Natural killer cell (primary cell): ENCODE data around the gene REG1A. TPM values are rescaled to one million over a fixed set of nuclear protein-coding genes. Genes with fewer than 3 reads are reported as not detected.

ENCODE experiments used
- ATAC-seq, 3 donors: fragments of 150-1000 bp in 2 of 3; fragments of 200-7000 bp in 1 of 3; cut with Tn5 transposase; 1 replicate in 1 of 3; 2 replicates in 2 of 3; pipeline ENCODE4 v1.10.0; 2021; ENCODE audit warnings: mild to moderate bottlenecking in 2 of 3, moderate library complexity in 2 of 3
- DNase-seq, 2 donors: peaks; one replicate each; pipeline versions ENCODE4 v3.0.0 to v3.0.0-alpha.2; 2013 to 2021; ENCODE audit warnings: mixed read lengths in 1 of 2
- H3K27ac ChIP-seq: one replicate; pipeline ENCODE4 v1.5.1; 2013; ENCODE audit warnings: mild to moderate bottlenecking, low read length
- H3K27me3 ChIP-seq: one replicate; pipeline ENCODE4 v1.6.1; 2013; ENCODE audit warnings: low read length; ENCODE audit not compliant: control insufficient read depth, insufficient read depth
- H3K36me3 ChIP-seq: one replicate; pipeline ENCODE4 v1.6.1; 2013; ENCODE audit warnings: low read length; ENCODE audit not compliant: control insufficient read depth, insufficient read depth
- H3K4me1 ChIP-seq: one replicate; pipeline ENCODE4 v1.6.1; 2013; ENCODE audit warnings: low read length; ENCODE audit not compliant: control insufficient read depth, insufficient read depth
- H3K4me3 ChIP-seq: one replicate; pipeline ENCODE4 v1.5.1; 2013; ENCODE audit warnings: low read length
- H3K9me3 ChIP-seq: one replicate; pipeline ENCODE4 v1.6.1; 2013; ENCODE audit warnings: low read length; ENCODE audit not compliant: control insufficient read depth, insufficient read depth
- H3K27ac Mint-ChIP-seq, 2 donors: one replicate each; pipeline ENCODE4 v1.8.0; 2022; ENCODE audit warnings: mild to moderate bottlenecking in 2 of 2, mixed read lengths in 2 of 2, moderate library complexity in 1 of 2
- H3K27me3 Mint-ChIP-seq, 2 donors: one replicate each; pipeline ENCODE4 v1.8.0; 2022; ENCODE audit warnings: low read depth in 2 of 2, mixed read lengths in 2 of 2
- H3K36me3 Mint-ChIP-seq: one replicate; pipeline ENCODE4 v1.8.0; 2022; ENCODE audit warnings: mixed read lengths
- H3K4me1 Mint-ChIP-seq, 2 donors: one replicate each; pipeline ENCODE4 v1.8.0; 2022; ENCODE audit warnings: mixed read lengths in 2 of 2
- H3K4me3 Mint-ChIP-seq: one replicate; pipeline ENCODE4 v1.8.0; 2022; ENCODE audit warnings: mild to moderate bottlenecking, moderate library complexity, mixed read lengths
- H3K9me3 Mint-ChIP-seq, 2 donors: one replicate each; pipeline ENCODE4 v1.8.0; 2022; ENCODE audit warnings: mixed read lengths in 2 of 2
- whole genome bisulfite sequencing: methylation state at CpG from one replicate; pipeline ENCODE4 v1.1.7; 2013; ENCODE audit warnings: missing lambda C conversion rate; ENCODE audit not compliant: insufficient coverage; 5-methylcytosine and 5-hydroxymethylcytosine counted together
- intact Hi-C: fragments of 100-400 bp; cut with micrococcal nuclease; formaldehyde crosslinking; loops from one replicate; pipeline ENCODE4 v1.14.2; 2022
- total RNA-seq, 4 donors: library from RNA; stranded (reverse); fragments of 120-200 nt in 1 of 4; gene quantifications; one replicate each; pipeline versions ENCODE4 v1.2.3 to v1.2.4, GENCODE V29; 2013 to 2022
- TF ChIP-seq, protein P1 (sequence below): fragments of 200-600 bp; IDR thresholded peaks from one replicate; pipeline ENCODE4 v1.8.0; 2022; ENCODE audit warnings: antibody characterized with exemption

REG1A gene
- total RNA-seq, 3 donors from 2014 or later (not counting 1 experiment from before 2014, with no cell fraction given): not detected

DNA sequence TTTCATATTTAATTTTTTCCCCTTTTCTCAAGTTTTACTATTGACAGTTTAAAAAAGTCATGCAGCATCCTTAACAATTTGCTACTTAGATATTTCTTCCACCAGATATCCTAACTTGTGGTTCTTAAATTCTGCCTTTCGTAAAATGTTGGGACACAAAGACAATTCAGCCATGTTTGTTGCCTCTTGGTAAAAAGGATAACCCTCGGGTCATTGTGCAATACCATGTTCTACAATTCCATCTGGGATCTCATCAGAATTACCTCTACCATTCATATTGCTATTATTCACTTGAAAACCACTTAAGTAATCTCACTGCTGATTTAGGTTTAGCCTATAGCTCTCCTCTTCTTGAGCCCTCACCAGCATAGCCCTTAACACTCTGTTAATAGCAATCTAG, 19.3 kb upstream of the REG1A start:
- Histone ChIP-seq H3K4me1 (no peaks in the 10 kb centered on the region), H3K9me3 (peaks cover 7% of the 10 kb centered on the region), H3K27me3 (no peaks in the 10 kb centered on the region), H3K36me3 (no peaks in the 10 kb centered on the region), H3K4me3 (no peak overlapping the region), H3K27ac (no peak overlapping the region)
- Mint-ChIP-seq H3K27ac (no peak overlapping the region), H3K27me3 (no peaks in the 10 kb centered on the region), H3K36me3 (peaks cover 8% of the 10 kb centered on the region), H3K4me1 (no peaks in the 10 kb centered on the region), H3K4me3 (no peak overlapping the region), H3K9me3 (peaks cover 13 to 15% of the 10 kb centered on the region in 2 donors)
- TF ChIP-seq, protein P1, sequence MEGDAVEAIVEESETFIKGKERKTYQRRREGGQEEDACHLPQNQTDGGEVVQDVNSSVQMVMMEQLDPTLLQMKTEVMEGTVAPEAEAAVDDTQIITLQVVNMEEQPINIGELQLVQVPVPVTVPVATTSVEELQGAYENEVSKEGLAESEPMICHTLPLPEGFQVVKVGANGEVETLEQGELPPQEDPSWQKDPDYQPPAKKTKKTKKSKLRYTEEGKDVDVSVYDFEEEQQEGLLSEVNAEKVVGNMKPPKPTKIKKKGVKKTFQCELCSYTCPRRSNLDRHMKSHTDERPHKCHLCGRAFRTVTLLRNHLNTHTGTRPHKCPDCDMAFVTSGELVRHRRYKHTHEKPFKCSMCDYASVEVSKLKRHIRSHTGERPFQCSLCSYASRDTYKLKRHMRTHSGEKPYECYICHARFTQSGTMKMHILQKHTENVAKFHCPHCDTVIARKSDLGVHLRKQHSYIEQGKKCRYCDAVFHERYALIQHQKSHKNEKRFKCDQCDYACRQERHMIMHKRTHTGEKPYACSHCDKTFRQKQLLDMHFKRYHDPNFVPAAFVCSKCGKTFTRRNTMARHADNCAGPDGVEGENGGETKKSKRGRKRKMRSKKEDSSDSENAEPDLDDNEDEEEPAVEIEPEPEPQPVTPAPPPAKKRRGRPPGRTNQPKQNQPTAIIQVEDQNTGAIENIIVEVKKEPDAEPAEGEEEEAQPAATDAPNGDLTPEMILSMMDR: no peak
- no peak for DNase-seq
- ATAC-seq: no peak
- 76% methylated on average over 2 of the region's 2 CpGs for WGBS
- intact Hi-C loops: no loop called here

DNA sequence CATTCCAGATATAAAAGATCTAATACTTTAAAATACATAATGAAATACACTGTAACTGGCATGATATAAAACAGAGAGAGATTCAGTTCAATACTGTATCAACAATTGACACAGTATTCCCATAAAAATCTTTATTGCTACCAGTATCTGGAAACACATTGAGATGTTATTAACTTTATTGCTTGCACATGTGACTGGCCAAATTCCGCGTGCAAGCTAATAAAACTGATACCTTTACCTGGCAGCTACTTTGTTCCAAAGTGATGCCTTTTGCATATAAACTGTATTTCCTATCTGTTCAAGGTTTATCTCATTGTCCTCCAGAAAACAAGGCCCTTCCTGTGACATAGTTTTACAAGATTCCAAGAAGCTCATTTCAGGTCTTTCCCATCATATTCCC, 17.1 kb upstream of the REG1A start:
- Mint-ChIP-seq H3K4me1 (no peaks in the 10 kb centered on the region), H3K27ac (no peak overlapping the region), H3K9me3 (peaks cover 6 to 7% of the 10 kb centered on the region in 2 donors), H3K27me3 (no peaks in the 10 kb centered on the region), H3K4me3 (no peak overlapping the region), H3K36me3 (peaks cover 8% of the 10 kb centered on the region)
- DNase-seq: no peak
- Histone ChIP-seq H3K27ac (no peak overlapping the region), H3K9me3 (no peaks in the 10 kb centered on the region), H3K4me3 (no peak overlapping the region), H3K4me1 (no peaks in the 10 kb centered on the region), H3K36me3 (no peaks in the 10 kb centered on the region), H3K27me3 (no peaks in the 10 kb centered on the region)
- 87% methylated on average over 2 of the region's 2 CpGs for WGBS
- TF ChIP-seq, protein P1: no peak
- intact Hi-C loops: no loop called here
- ATAC-seq: no peak

DNA sequence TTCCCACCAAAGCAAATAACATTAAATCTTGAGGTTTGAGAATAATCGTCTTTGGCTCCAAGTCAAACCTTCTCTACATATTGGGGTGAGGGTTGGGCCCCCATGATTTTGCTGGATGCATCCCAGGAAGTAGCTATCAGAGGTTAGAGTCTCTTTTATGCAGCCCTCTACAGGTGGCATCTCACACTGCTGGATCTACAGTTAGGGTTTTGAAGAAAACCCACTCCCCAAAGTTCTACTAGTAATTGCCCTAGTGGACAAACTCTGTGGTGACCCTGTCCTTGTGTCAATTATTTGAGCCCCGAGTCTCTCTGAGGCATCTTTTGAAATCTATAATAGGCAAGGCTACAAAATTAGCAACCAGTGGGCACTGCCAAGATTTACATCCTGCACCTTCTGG, 15.0 kb upstream of the REG1A start:
- TF ChIP-seq, protein P1: no peak
- Histone ChIP-seq H3K36me3 (no peaks in the 10 kb centered on the region), H3K27ac (no peak overlapping the region), H3K4me1 (no peaks in the 10 kb centered on the region), H3K27me3 (no peaks in the 10 kb centered on the region), H3K4me3 (no peak overlapping the region), H3K9me3 (no peaks in the 10 kb centered on the region)
- no peaks in the 10 kb centered on the region for H3K4me1 Mint-ChIP-seq
- H3K9me3 Mint-ChIP-seq: peaks cover 4 to 6% of the 10 kb centered on the region in 2 donors
- ATAC-seq (no peak), DNase-seq (no peak)
- no peak overlapping the region for H3K27ac Mint-ChIP-seq
- WGBS: 100% methylated on average over 1 of the region's 2 CpGs
- no peak overlapping the region for H3K4me3 Mint-ChIP-seq
- H3K36me3 Mint-ChIP-seq: peaks cover 8% of the 10 kb centered on the region
- H3K27me3 Mint-ChIP-seq: no peaks in the 10 kb centered on the region
- intact Hi-C loops: no loop called here

GRCh38 chr2:79112269-79112668, 8.0 kb upstream of the REG1A start:
- Mint-ChIP-seq H3K27me3 (no peaks in the 10 kb centered on the region), H3K27ac (no peak overlapping the region), H3K4me3 (no peak overlapping the region), H3K4me1 (no peaks in the 10 kb centered on the region), H3K9me3 (peaks cover 4 to 21% of the 10 kb centered on the region in 2 donors), H3K36me3 (no peaks in the 10 kb centered on the region)
- ATAC-seq (no peak), DNase-seq (no peak)
- H3K27ac ChIP-seq: no peak overlapping the region
- no peaks in the 10 kb centered on the region for H3K27me3 ChIP-seq
- intact Hi-C loops: no loop called here
- TF ChIP-seq, protein P1: no peak
- H3K4me1 ChIP-seq: no peaks in the 10 kb centered on the region
- no peaks in the 10 kb centered on the region for H3K36me3 ChIP-seq
- H3K4me3 ChIP-seq: no peak overlapping the region
- 96% methylated on average over 3 of the region's 3 CpGs for WGBS
- H3K9me3 ChIP-seq: peaks cover 2% of the 10 kb centered on the region
